HG02852 (cell line): ENCODE data around the gene SLC35F3.
"Not testable (repeated sequence)": the region's sequence is repeated elsewhere in the genome, so short reads cannot be mapped to it uniquely, and the experiment has no call there.

ENCODE experiments used
- ATAC-seq: cut with Tn5 transposase; IDR thresholded peaks from one replicate; pipeline ENCODE4 v1.9.1; 2021; ENCODE audit warnings: mild to moderate bottlenecking, moderate library complexity; ENCODE audit not compliant: unreplicated experiment

SLC35F3 gene

GRCh38 chr1:234277161-234277868 lies 372.8 kb downstream of the SLC35F3 start:
- no peak for ATAC-seq

DNA sequence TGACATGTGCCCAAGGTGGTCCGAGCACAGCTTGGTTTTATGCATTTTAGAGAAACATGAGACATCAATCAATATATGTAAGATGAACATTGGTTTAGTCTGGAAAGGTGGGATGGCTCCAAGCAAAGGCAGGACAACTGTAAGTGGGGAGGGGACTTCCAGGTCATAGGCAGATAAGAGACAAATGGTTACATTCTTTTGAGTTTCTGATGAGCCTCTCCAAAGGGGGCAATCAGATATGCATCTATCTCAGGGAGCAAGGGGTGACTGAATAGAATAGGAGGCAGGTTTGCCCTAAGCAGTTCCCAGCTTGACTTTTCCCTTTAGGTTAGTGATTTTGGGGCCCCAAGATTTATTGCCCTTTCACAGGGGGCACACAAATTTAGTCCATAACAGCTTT lies 374.5 kb downstream of the SLC35F3 start:
- no peak for ATAC-seq

DNA sequence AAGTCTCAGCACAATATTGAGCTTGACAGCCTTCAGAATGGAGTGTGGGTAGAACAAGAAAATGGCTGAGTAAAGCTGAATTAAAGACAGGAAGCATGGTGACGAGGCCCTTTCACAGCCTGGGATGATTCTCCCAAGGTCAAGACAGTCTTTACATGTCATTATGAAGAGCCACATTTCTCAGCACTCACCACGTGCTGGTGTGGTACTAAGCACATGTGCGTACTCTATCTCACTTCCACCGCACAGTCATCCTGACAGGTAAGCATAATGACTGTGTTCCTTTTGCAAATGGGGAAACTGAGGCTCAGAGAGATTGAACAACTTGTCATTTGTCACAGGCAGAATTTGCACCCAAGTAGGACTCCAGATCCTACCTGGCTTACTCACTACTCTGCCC lies 376.0 kb downstream of the SLC35F3 start:
- ATAC-seq, result no peak

GRCh38 chr1:234281826-234282489 lies 377.5 kb downstream of the SLC35F3 start:
- ATAC-seq, result no peak

GRCh38 chr1:234286206-234286605 lies 381.7 kb downstream of the SLC35F3 start:
- no peak for ATAC-seq

GRCh38 chr1:234288946-234289345 lies 384.5 kb downstream of the SLC35F3 start:
- ATAC-seq, result no peak

DNA sequence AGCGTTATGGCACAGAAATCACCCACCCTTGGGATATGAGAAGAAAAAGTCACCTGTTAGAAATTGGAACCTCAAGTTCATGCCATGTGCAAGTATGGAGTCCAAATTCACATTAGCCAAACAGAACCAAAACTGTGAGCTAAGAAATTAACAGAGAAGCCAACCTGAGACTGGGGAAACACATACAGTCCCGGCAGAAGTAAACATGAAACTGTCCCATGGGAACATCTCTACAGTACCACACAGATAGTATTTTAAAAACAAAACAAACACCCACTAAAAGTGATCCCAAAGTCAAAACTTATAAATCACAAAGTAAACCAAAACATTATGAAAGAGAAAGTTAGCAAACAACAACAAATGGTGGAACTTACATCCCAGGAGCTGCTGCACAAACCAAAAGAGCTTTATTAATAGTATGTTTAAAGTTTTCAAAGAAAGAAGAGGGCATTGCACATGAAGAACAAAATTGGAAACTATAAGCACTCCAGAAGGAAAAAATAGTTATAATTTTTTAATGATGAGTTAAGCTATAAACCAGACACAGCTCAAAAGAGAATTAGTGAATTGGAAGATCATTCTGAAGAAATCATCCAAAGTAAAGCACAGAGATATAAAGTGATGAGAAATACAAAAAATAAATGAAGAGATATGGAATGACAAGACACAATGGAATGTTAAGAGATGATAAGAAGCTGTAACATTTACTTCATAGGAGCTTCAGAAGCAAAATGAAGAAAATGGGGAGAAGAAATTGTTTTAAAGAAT lies 385.2 kb downstream of the SLC35F3 start:
- ATAC-seq, result no peak

- ATAC-seq, result no peak
These were observed 387.5 kb downstream of the SLC35F3 start for GRCh38 chr1:234292011-234292410.

GRCh38 chr1:234292548-234292947 lies 388.1 kb downstream of the SLC35F3 start:
- no peak for ATAC-seq

GRCh38 chr1:234294109-234294817 lies 389.8 kb downstream of the SLC35F3 start:
- ATAC-seq, result no peak

- no peak for ATAC-seq
These were observed 390.6 kb downstream of the SLC35F3 start for GRCh38 chr1:234295068-234295467.

DNA sequence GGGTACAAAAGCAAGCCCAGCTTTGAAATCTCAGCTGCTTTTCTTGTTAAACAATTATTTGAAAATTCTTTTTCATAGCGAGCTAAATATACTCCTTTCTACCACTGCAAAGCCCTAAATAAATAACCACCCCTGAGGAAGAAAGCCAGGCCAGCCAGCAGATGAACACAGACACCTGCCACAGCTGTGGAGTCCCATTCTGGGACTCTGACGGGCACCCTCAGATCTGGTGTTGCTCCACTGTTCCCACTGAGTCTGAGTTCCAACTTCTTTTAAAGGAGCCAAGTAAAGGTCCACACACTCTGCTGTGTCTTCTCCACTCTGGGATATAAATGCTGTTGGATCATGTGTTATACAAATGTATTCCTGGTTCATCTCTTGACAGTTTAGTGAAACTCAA lies 391.1 kb downstream of the SLC35F3 start:
- ATAC-seq, result no peak

DNA sequence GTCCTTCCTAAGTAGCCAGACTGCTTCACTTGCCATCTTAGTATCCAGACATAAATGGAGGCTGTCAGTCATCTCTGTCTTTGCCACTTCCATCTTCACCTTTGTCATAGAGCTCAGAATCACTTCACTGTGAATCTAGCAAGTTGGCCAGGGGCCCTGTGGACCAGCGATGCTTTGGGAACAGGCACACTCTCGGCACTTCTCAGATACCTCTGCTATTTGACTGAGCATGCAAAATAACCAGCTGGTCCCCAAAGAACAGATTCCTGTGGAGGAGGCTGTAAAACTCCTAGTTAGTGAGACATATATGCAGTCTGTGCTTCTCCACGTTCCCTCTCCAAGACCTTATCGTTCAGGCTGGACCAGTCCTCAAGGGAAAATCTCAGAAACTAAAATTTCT lies 392.0 kb downstream of the SLC35F3 start:
- ATAC-seq, result no peak

- ATAC-seq, result no peak
These were observed 393.2 kb downstream of the SLC35F3 start for GRCh38 chr1:234297668-234298067.

DNA sequence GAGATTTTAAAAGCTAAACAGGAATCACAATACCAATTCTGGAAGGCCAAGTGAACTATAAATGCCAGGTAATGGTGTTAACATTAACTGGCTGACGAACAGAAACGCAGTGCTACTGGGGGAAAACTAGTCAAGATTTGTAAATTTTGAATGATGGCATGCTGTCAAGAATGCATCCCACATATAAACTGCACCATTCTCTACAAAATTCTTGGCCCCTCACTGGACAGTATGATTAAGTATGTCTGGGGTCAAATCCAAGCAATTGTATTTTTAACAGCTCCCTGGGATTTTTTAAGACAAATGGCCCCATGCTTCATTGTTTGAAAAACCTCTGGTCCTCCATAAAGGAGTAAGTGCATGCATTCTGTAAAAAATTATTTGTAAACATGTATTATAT lies 395.6 kb downstream of the SLC35F3 start:
- no peak for ATAC-seq

GRCh38 chr1:234301663-234302062 lies 397.2 kb downstream of the SLC35F3 start:
- ATAC-seq, result not testable (repeated sequence)

DNA sequence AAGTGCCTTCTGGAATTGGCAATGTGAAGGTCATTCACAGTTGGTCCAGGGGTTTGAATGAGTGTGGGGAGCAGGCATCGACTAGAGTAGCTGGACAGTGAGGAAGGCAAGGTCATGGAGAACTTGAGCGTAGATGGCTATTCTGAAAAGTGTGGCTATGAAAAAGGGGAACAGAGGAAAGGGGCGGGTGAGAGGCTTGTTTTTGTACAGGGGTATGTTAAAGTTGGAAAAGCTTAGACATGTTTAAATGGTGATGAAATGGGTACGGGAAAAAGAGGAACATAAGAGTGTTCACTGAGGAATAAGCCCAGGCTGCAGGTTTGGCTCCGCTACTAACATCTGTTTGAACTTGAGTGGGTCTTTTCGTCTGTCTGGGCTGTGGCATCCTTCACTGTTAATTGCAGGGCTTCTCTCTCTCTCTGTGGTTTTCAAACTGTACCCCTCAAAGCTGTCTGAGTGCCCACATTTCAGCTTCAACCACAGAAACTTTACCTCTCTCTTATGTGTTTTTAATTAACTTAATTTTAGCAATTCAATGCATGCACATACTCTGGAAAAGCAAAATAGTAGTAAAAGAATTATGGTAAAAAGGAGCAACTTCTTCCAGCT lies 398.0 kb downstream of the SLC35F3 start:
- no peak for ATAC-seq

- no peak for ATAC-seq
These were observed 398.8 kb downstream of the SLC35F3 start for GRCh38 chr1:234303231-234303630.

- ATAC-seq, result no peak
These were observed 403.2 kb downstream of the SLC35F3 start for GRCh38 chr1:234307726-234308125.

DNA sequence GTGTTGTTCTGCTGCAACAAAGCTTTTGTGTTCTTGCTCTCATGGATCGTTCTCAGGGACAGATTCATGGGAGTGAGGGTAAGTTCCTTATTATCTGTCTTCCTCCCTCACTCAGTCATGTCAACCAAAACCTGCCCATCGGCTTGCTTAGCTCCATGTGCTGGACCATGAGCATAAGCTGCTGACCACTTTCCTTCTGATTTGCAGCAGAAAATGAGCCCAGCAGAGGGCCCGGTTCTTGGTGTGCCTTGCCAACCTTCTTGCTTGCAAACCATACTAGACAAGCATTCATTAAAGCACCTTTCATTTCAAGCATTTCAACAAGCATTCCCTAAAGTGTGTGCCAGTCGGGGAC lies 404.7 kb downstream of the SLC35F3 start:
- ATAC-seq, result no peak
